SHP77 (cell line): ENCODE data around the gene SLC9A5.

ENCODE experiments used
- DNase-seq, 2 experiments: peaks; one replicate each; lab custom pipeline; 2025; lab: John Stamatoyannopoulos, UW

The SLC9A5 gene

GRCh38 chr16:67238806-67239470 lies 9.8 kb upstream of the SLC9A5 start:
- DNase-seq, result no peak

- no peak for DNase-seq
These were observed 8.3 kb upstream of the SLC9A5 start for GRCh38 chr16:67240506-67240905.

GRCh38 chr16:67241008-67241900 lies 7.5 kb upstream of the SLC9A5 start:
- no peak for DNase-seq

DNA sequence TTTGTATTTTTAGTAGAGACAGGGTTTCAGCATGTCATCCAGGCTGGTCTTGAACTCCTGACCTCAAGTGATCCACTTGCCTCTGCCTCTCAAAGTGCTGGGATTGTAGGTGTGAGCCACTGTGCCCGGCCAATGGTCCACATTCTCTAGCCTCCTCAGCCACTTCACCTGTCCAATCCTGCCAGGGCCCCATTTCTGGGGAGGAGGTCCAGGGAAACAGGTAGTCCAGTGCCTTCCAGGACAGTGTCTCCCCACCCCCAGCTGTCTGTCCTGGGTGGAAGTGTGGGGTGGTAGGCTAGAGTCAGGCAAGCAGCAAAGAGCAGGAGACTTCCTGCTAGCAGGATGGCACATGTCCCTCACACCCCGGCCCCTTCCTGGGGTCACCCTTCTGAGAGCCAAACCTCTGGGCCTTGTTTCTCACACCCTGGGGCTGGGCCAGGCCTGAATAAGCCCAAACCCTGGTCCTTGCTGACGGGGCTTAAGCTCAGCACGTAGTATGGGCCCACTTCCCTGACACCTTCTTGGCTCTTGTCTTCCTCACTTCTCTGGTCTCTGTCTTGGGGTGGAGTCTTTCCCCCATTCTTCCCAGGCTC lies 6.5 kb upstream of the SLC9A5 start:
- DNase-seq, result no peak

DNA sequence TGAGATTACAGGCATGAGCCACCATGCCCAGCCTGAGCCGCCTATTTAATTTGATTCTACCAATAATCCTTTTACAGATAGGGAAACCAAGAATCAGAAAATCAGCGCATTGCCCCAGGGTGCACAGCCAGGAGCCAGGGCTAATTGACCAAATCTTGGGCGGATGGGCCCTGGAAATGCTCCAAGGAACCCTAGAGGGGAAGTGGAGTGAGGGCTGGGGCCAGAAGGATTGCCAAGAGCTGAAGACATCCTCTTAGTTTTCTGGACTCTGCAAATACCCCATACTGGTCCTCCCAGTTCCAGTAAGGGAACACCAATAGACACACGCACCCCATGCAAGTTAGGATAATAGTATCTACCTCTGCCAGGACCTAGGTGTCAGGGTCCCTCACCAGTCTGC lies 5.3 kb upstream of the SLC9A5 start:
- no peak for DNase-seq

DNA sequence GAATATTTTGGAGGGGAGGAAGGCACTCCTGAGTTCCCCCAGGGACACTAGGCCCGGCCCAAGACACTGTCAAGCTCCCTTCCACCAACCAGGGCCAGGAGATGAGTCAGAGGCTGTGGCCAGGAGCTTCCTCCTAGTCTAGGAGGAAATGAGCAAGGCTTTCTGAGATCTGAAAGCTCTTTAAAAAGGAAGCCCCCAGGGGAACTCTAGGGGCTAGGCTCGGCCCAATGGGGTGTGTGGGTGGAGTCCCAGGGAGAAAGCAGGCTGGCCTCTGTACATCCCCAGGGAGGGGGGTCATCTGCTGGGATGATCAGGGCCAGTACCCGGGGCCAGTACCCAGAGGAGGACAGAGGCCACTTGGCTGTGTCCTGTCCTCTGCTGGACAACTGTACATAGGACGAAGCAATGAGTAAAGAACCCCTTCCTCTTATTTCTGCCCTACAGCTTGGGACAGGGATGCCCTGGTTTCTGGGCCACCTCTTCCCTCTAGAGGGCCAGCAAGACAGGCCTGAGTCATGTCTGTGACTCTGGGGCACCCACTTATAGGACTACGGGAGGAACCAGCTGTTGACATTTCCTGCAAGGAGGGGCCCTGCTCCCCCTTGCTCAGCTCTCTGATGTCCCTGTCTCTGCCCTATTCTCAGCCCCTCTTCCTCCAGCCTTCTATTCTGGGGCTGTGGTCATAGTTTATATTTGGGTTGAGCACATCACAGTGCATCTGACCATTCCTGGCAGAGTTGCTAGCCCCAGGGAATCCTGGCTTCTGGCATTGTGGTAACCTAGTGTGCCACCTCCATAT lies 4.2 kb upstream of the SLC9A5 start:
- no peak for DNase-seq

DNA sequence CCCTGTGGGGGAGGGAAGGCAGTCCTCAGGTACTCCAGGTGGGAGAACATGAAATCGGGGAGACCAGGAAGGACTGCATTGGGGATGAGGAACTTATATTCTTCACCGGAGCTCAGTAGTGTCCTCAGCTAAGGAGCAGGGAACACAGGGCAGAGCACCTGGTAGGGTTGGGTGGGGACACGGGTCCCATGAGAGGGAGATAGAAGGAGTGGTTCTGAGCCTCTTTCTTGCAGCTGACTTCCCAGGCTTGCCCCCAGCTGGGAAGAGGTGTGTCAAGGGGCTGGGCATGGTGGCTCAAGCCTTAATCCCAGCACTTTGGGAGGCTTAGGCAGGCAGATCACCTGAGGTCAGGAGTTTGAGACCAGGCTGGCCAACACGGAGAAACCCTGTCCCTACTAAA lies 3.6 kb upstream of the SLC9A5 start:
- DNase-seq, result no peak

DNA sequence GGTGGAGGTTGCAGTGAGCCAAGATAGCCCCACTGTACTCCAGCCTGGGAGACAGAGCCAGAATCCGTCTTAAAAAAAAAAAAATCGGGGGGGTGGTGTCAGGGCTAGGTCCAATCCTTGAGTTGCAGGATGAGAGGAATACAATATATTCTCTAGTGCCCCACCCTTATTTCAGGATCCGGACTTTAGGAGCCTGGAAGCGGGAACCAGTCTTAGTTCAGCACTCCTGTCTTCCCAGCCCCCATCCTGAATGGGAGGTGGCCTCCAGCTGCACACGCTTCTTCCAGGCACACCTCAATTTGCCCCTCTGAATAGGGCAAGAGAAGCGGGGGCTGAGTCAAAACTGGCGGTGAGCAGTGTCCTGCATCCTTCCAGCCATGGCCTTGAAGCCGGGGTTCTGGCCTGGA lies 3.1 kb upstream of the SLC9A5 start:
- no peak for DNase-seq

DNA sequence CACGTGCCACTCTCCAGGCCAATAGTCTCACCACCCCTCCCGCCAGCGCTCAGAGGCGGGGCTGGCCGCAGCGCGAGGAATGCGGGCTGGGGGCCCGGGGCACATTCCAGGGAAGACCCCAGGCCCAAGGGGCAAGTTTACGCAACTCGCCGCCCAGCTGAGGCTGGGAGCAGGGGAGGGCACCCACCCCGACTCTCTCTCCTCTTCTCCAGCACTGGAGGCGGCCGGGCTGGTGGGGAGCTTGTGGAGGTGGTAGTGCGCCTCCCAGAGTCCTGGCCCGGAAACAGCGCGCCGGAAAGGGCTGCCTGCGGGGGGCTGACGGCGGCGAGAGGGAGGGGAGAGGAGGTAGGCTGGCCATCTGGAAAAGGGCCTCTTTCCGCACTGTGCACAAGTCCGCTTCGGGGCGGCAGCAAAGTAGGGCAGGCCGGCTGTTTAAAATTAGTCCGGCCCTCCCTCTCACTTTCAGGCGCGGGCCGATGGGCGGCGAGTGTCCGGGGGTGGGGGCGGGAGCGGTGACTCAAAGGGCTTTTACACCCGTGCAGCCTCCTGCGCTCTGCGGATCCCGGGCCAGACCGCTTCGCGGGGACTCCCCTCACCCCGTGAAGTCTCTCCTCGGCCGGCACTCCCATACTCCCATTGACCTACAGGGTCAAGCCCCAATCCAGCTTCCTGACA lies 2.6 kb upstream of the SLC9A5 start:
- DNase-seq, result no peak

DNA sequence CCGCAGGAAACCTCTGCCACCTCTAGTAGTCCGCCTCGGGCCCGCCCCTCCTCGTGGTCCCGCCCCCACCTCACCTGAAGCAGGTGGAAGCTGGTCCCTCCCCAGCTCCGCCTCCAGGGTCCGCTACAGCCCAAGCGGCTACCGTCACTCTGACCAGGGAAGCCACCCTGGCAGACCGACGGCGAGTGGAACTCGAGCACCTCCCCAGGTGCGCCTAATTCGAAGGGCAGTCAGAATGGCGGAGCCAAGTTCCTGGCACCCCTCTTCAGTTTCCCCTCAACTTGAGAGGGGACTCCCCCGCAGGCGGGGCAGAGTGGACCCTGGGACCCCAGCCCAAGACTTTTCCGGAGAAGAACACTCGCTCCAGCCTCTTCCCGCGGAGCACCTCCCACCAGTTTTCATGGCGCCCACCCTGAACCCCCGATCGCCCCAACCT lies 2.0 kb upstream of the SLC9A5 start:
- DNase-seq, result no peak

DNA sequence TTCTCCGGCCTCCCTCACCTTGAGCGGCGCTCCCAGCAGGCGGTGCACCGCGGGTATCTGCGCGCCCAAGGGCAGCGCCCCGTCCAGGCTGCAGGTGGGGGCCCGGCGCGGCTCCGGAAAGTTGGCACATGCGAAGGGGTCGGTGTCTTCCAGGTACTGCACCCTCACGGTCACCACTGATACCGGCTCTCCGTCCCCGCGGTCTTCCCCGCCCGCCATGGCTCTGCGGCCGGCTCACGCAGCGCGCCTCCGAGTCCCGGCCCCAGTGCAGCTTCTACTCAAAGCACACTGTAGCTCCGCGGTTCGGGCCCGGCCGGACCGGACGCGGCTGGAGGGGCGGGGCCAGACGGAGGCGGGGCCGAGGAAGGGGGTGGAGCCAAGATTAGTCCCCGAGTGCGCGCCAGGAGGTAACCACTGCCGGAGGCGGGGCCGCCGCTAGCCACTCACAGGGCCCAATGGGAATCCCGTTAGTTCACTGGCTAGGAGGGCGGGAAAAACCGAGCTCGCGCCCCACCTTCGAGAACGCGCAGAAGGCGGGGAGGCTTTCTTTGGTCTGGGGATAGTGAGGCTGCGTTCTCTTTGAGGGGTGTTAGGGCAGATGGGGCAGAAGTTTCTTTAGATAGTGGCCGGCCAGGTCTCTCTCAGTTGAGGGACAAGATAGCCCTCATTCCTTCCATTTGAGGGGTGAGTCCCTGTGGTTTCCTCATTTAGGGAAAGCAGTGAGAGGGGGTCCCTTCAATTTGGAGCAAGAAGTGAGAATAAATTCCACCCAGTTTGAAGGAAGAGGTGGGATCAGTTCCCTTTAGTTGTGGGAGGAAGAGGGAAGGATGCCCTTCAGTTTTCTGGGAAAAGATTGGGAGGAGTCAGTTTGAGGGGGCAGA lies 1.3 kb upstream of the SLC9A5 start, which contains the start of gene FHOD1:
Gene FHOD1 (minus strand): TSS at position 290 of the 881 bp plus-strand sequence. CDS start 71 bp downstream, at position 219.
- peak; percentile 76 to 90 for DNase-seq

DNA sequence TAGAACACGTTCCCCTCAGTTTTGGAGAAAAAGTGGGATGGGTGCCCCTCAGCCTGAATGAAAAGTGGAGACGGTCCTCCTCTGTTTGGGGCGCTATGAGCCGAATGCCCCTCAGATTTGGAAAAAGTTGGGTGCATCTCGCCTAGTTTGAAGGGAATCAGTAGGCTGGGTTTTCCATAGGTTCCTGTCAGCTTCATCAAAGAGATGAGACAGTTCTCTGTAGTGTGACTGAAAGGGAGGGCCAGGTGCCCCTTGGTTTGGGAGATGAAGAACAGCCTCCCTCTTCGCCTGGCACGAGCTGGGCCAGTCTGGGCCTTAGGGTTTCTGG lies 742 bp upstream of the SLC9A5 start:
- no peak for DNase-seq

DNA sequence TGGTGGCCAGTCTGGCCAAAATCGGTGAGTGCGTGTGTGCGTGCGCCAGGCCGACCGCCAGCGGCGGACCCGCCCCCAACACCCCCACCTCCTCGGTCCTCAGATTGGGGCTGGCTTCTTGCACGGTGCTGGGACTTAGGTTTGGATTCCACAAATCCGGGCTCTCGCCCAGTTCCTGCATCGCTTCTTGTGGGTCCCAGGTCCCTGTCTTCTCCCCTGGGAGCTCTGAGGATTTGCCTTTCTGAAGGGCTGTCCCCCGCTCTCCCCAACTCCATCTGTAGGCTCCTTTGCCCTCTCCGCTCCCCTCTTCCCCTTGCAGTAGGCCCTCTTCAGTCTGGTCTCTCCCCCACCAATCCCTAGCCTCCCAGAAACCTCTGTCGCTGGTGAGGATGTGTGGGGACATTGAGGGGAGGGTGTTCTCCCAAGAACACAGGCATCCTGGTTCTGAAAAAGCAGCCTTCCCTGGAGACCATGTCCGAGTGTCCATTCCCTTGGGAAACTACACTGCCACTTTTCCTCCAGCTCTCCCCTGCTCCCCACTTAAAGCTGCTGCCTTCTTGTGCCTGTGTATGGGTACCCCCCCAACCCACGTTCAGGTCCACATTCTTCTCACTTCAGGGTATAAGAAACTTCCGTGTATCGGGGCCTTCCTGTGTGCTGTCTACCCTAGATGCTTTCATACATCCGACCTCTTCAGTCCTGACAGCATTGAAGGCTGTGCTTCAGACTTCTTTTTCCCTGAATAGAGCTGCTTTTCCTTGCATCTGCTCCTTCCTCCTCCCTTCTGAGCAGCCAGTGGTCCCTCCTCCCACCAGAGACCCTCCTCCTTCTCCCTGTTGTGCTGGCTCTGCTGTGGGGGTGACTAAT lies 632 bp downstream of the SLC9A5 start:
- DNase-seq, result no peak

GRCh38 chr16:67250045-67250327 lies 1.2 kb downstream of the SLC9A5 start:
- no peak for DNase-seq

GRCh38 chr16:67252609-67253497 lies 4.1 kb downstream of the SLC9A5 start:
- DNase-seq, result no peak

- DNase-seq, result no peak
These were observed 6.2 kb downstream of the SLC9A5 start for GRCh38 chr16:67254801-67255552.

GRCh38 chr16:67255553-67256221 lies 6.9 kb downstream of the SLC9A5 start:
- no peak for DNase-seq
